Measurements from ENCODE around the gene PDSS2. TPM values are rescaled to one million over a fixed set of nuclear protein-coding genes. Genes with fewer than 3 reads are reported as not detected.

Gene PDSS2
- total and polyA plus RNA-seq, 9 of the 15 experiments (the other 6 are each of a cell fraction or from before 2014, with no cell fraction given): 5.8 to 21.1 (median 12.0) TPM

GRCh38 chr6:107458672-107459282 is 587 bp downstream of the PDSS2 start:
- BruUV-seq (replicated peaks): TSS peak; percentile 68
- CTCF ChIA-PET (ENCODE audit: low intra/inter-chr PET ratio): no interaction called here
- 1% methylated on average over 25 of the region's 29 CpGs for WGBS (ENCODE audit: insufficient coverage, low coverage, missing lambda C conversion rate)
- peak; percentile 55 for ATAC-seq
- peak overlapping the region; percentile 91 for H3K27ac ChIP-seq (ENCODE audit: extremely low read depth, low read depth, low read length)
- in situ Hi-C loops (cut with MboI): no loop called here
- POLR2A ChIA-PET: interaction anchor here (0.6 to 3.1 kb wide), 18 partner anchors 10 to 848 kb away, joined by 3 to 18 read pairs (median 4); partner anchors contain the start of genes BEND3, MTRES1 and SOBP
- peak in 3 of 4 experiments; percentile 20 to 40 (median 31) for DNase-seq (ENCODE audit: extremely low read depth in 1 of 4, low spot score in 3 of 4)
- no peaks in the 10 kb centered on the region for H3K9me3 ChIP-seq (replicated peaks; ENCODE audit: control insufficient read depth, insufficient read depth, low read depth, low read length)
- no peaks in the 10 kb centered on the region for H3K27me3 ChIP-seq (ENCODE audit: control insufficient read depth in 2 of 2, insufficient read depth in 2 of 2, low read length in 2 of 2)
- FAIRE-seq: peak; percentile 40
- peak overlapping the region; percentile 60 for H3K4me3 ChIP-seq
- 0 out of 3 replicates have a peak, but pooled peaks cover 3% of the 10 kb centered on the region for H3K36me3 ChIP-seq (ENCODE audit: control insufficient read depth, insufficient read depth, low read length)
- peak overlapping the region; percentile 93 for H3K9ac ChIP-seq (ENCODE audit: insufficient read depth in 1 of 2, low read depth in 2 of 2, low read length in 2 of 2)
- no peaks in the 10 kb centered on the region for H4K20me1 ChIP-seq (replicated peaks; ENCODE audit: control insufficient read depth, insufficient read depth, low read length)
- H3K4me2 ChIP-seq (ENCODE audit: insufficient read depth, low read length): peak overlapping the region; percentile 90
- peak overlapping the region; percentile 98 for H2AFZ ChIP-seq (ENCODE audit: low read depth, low read length)
- intact Hi-C loops (cut with micrococcal nuclease): loop anchor here (1.0 to 5.0 kb wide), 2 partner anchors 140 to 181 kb away; no protein-coding TSS in a partner anchor
- no peaks in the 10 kb centered on the region for H3K9me1 ChIP-seq (ENCODE audit: control insufficient read depth, insufficient read depth, low read length)
- H3K4me1 ChIP-seq (replicated peaks in 1 of 2; ENCODE audit: control insufficient read depth in 2 of 2, insufficient read depth in 2 of 2, low read length in 2 of 2): peaks cover 5 to 10% of the 10 kb centered on the region in 2 experiments; a peak in 4 of 5 replicates
- H3K79me2 ChIP-seq (ENCODE audit: control insufficient read depth, insufficient read depth, low read length): peaks cover 36% of the 10 kb centered on the region
- TF ChIP-seq HDAC2 (IDR thresholded peaks at IDR 0.05) (peak; percentile 36; the same call in 1 of the 2 replicates), E2F1 (CRISPR knock-in tag; IDR thresholded peaks at IDR 0.05) (no peak), ATF2 (CRISPR knock-in tag; IDR thresholded peaks at IDR 0.05) (no peak), FOXM1 (IDR thresholded peaks at IDR 0.05; ENCODE audit: low read depth) (no peak), FOXM1 (CRISPR knock-in tag; IDR thresholded peaks at IDR 0.05; ENCODE audit: low read depth) (peak; percentile 58; the same call in 1 of the 2 replicates), FOXP4 (CRISPR knock-in tag; IDR thresholded peaks at IDR 0.05; ENCODE audit: borderline replicate concordance) (0 out of 2 replicates have a peak, but pooled peaks have one; percentile 9), ZNF445 (CRISPR knock-in tag; IDR thresholded peaks at IDR 0.05; ENCODE audit: low read depth) (no peak), SP1 (CRISPR knock-in tag; IDR thresholded peaks at IDR 0.05) (no peak), MBD2 (IDR thresholded peaks at IDR 0.05; ENCODE audit: borderline replicate concordance, low read depth) (0 out of 2 replicates have a peak, but pooled peaks have one; percentile 5), ATF6 (CRISPR knock-in tag; IDR thresholded peaks at IDR 0.05) (0 out of 2 replicates have a peak, but pooled peaks have one; percentile 27), KLF13 (tag; IDR thresholded peaks at IDR 0.05; ENCODE audit: borderline replicate concordance, low read depth) (no peak), FOXJ3 (CRISPR knock-in tag; IDR thresholded peaks at IDR 0.05) (0 out of 2 replicates have a peak, but pooled peaks have one; percentile 29)
- TF ChIP-seq, protein P1, sequence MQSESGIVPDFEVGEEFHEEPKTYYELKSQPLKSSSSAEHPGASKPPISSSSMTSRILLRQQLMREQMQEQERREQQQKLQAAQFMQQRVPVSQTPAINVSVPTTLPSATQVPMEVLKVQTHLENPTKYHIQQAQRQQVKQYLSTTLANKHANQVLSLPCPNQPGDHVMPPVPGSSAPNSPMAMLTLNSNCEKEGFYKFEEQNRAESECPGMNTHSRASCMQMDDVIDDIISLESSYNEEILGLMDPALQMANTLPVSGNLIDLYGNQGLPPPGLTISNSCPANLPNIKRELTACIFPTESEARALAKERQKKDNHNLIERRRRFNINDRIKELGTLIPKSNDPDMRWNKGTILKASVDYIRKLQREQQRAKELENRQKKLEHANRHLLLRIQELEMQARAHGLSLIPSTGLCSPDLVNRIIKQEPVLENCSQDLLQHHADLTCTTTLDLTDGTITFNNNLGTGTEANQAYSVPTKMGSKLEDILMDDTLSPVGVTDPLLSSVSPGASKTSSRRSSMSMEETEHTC (IDR thresholded peaks at IDR 0.05): no peak
